Left ventricle myocardium inferior (tissue), 1 donor: ENCODE results near the gene DPY19L1. TPM values are rescaled to one million over a fixed set of nuclear protein-coding genes. Genes with fewer than 3 reads are reported as not detected.

Experiments
- DNase-seq: peaks from one replicate; pipeline ENCODE4 v3.0.0-alpha.2; 2020
- H3K27ac ChIP-seq: fragments of 200-600 bp; replicated peaks from 2 replicates; pipeline ENCODE4 v1.8.0; 2021
- H3K27me3 ChIP-seq: fragments of 200-600 bp; 2 replicates; pipeline ENCODE4 v1.8.0; 2021; ENCODE audit warnings: low read depth
- H3K36me3 ChIP-seq: fragments of 200-600 bp; 2 replicates; pipeline ENCODE4 v1.8.0; 2021
- H3K4me1 ChIP-seq: fragments of 200-600 bp; 2 replicates; pipeline ENCODE4 v1.8.0; 2021
- H3K4me3 ChIP-seq: fragments of 200-600 bp; 2 replicates; pipeline ENCODE4 v1.8.0; 2021; ENCODE audit warnings: mild to moderate bottlenecking, moderate library complexity
- H3K9me3 ChIP-seq: fragments of 200-600 bp; replicated peaks from 2 replicates; pipeline ENCODE4 v1.8.0; 2021
- CTCF ChIP-seq: fragments of 200-600 bp; IDR thresholded peaks from 2 replicates; pipeline ENCODE4 v1.8.0; 2021; ENCODE audit warnings: antibody characterized with exemption, mild to moderate bottlenecking, borderline replicate concordance
- intact Hi-C: fragments of 100-400 bp; cut with micrococcal nuclease; formaldehyde crosslinking; loops from one replicate; pipeline ENCODE4 v1.11.0; 2022
- total RNA-seq: library from RNA; stranded (reverse); fragmentation: NEBNext Ultra II Directional; extraction: Animal tissue kit (Norgen Biotek cat#: 25700); gene quantifications from one replicate; pipeline ENCODE4 v1.2.1, GENCODE V29; 2021
- donor health status: DM: no; HTN: yes; CAD: no; lungs with severe emphysema.

The DPY19L1 gene
- total RNA-seq, 1 donor from 2014 or later: 28.5 TPM

- H3K4me1 ChIP-seq: peaks cover 37% of the 10 kb centered on the region
- no peaks in the 10 kb centered on the region for H3K27me3 ChIP-seq
- H3K27ac ChIP-seq: no peak overlapping the region
- H3K9me3 ChIP-seq: no peaks in the 10 kb centered on the region
- H3K4me3 ChIP-seq: no peak overlapping the region
- TF ChIP-seq CTCF: no peak
- intact Hi-C loops: no loop called here
- no peaks in the 10 kb centered on the region for H3K36me3 ChIP-seq
- no peak for DNase-seq
These were observed 6.4 kb downstream of the DPY19L1 start for GRCh38 chr7:35030848-35031247.

GRCh38 chr7:35029311-35029710 is 8.0 kb downstream of the DPY19L1 start:
- intact Hi-C loops: no loop called here
- Histone ChIP-seq H3K27ac (no peak overlapping the region), H3K9me3 (no peaks in the 10 kb centered on the region), H3K4me1 (peaks cover 32% of the 10 kb centered on the region), H3K36me3 (no peaks in the 10 kb centered on the region), H3K4me3 (no peak overlapping the region), H3K27me3 (no peaks in the 10 kb centered on the region)
- DNase-seq: no peak
- no peak for TF ChIP-seq CTCF

- peaks cover 18% of the 10 kb centered on the region for H3K4me1 ChIP-seq
- no peak overlapping the region for H3K4me3 ChIP-seq
- no peaks in the 10 kb centered on the region for H3K36me3 ChIP-seq
- H3K27ac ChIP-seq: no peak overlapping the region
- no peaks in the 10 kb centered on the region for H3K9me3 ChIP-seq
- no peak for TF ChIP-seq CTCF
- no peaks in the 10 kb centered on the region for H3K27me3 ChIP-seq
- no peak for DNase-seq
- intact Hi-C loops: no loop called here
These were observed 11.1 kb downstream of the DPY19L1 start for GRCh38 chr7:35026150-35026549.

- TF ChIP-seq CTCF: no peak
- DNase-seq: no peak
- Histone ChIP-seq H3K4me3 (no peak overlapping the region), H3K4me1 (peaks cover 23% of the 10 kb centered on the region), H3K36me3 (no peaks in the 10 kb centered on the region), H3K27ac (no peak overlapping the region), H3K9me3 (no peaks in the 10 kb centered on the region), H3K27me3 (no peaks in the 10 kb centered on the region)
- intact Hi-C loops: no loop called here
These were observed 11.9 kb downstream of the DPY19L1 start for GRCh38 chr7:35025369-35025870.

- Histone ChIP-seq H3K4me3 (no peak overlapping the region), H3K36me3 (no peaks in the 10 kb centered on the region), H3K4me1 (peaks cover 30% of the 10 kb centered on the region), H3K27ac (no peak overlapping the region), H3K9me3 (no peaks in the 10 kb centered on the region), H3K27me3 (no peaks in the 10 kb centered on the region)
- intact Hi-C loops: no loop called here
- no peak for DNase-seq
- no peak for TF ChIP-seq CTCF
These were observed 13.0 kb downstream of the DPY19L1 start for GRCh38 chr7:35024298-35024697.

- Histone ChIP-seq H3K36me3 (no peaks in the 10 kb centered on the region), H3K27ac (no peak overlapping the region), H3K4me3 (no peak overlapping the region), H3K4me1 (peaks cover 34% of the 10 kb centered on the region), H3K9me3 (no peaks in the 10 kb centered on the region), H3K27me3 (no peaks in the 10 kb centered on the region)
- DNase-seq: no peak
- intact Hi-C loops: no loop called here
- no peak for TF ChIP-seq CTCF
These were observed 14.6 kb downstream of the DPY19L1 start for GRCh38 chr7:35022725-35023124.
